Ishikawa (cell line): Measurements from ENCODE around the gene EPAS1.

Source experiments
- EGR1 ChIP-seq: IDR thresholded peaks from 2 replicates; pipeline ENCODE4 v1.6.1; 2012
- EP300 ChIP-seq: IDR thresholded peaks from 2 replicates; pipeline ENCODE4 v1.6.1; 2012; ENCODE audit warnings: borderline replicate concordance
- NFIC ChIP-seq: IDR thresholded peaks from 2 replicates; pipeline ENCODE4 v1.6.1; 2012
- USF1 ChIP-seq: IDR thresholded peaks from 2 replicates; pipeline ENCODE4 v1.6.1; 2012

DNA sequence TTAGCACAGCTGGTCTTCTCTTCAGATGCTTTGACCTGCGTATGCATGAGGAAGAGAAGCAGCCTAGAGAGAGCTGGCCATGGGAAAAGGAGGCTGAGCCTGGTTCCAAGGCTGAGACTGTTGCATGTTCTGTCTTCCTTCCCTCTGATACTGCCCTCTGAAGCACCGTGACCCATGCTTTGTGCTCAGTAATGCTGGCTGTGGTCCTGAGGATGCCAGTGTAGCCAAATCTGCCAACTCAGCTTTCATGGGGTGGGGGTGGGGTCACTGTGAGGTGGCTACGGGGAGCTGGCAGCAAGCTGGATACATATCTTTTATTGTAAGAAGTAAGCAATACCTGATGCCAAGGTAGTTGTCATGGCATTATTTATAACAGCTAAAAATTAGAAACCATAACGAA is 41.5 kb downstream of the EPAS1 start:
- TF ChIP-seq EP300 (no peak), EGR1 (no peak), USF1 (no peak), NFIC (no peak)
